Astrocyte (in vitro differentiated cells and primary cell): ENCODE data around the gene PPP1R1B. TPM values are rescaled to one million over a fixed set of nuclear protein-coding genes. Genes with fewer than 3 reads are reported as not detected.

Source experiments
- DNase-seq: peaks from one replicate; pipeline ENCODE4 v3.0.0-alpha.2; 2010; ENCODE audit warnings: low read depth
- FAIRE-seq: peaks from 2 replicates; lab custom pipeline; 2011; peaks lifted over from hg19 to GRCh38; lab: Jason Lieb, UNC
- H2AFZ ChIP-seq: 2 replicates; pipeline ENCODE4 v1.6.0; 2012; ENCODE audit warnings: low read depth, low read length, inconsistent platforms
- H3K27ac ChIP-seq: 2 replicates; pipeline ENCODE4 v1.5.1; 2011; ENCODE audit warnings: low read depth, low read length, inconsistent platforms
- H3K27me3 ChIP-seq: 2 replicates; pipeline ENCODE4 v1.6.0; 2011; ENCODE audit warnings: low read length, inconsistent platforms; ENCODE audit not compliant: insufficient read depth
- H3K36me3 ChIP-seq: 2 replicates; pipeline ENCODE4 v1.5.1; 2011; ENCODE audit warnings: low read length, inconsistent platforms; ENCODE audit not compliant: insufficient read depth
- H3K4me1 ChIP-seq: 2 replicates; pipeline ENCODE4 v1.5.1; 2011; ENCODE audit warnings: low read length, inconsistent platforms; ENCODE audit not compliant: insufficient read depth
- H3K4me2 ChIP-seq: 2 replicates; pipeline ENCODE4 v1.6.0; 2012; ENCODE audit warnings: low read length, inconsistent platforms
- H3K4me3 ChIP-seq: 2 replicates; pipeline ENCODE4 v1.5.1; 2011; ENCODE audit warnings: low read depth, mild to moderate bottlenecking, low read length, inconsistent platforms; ENCODE audit not compliant: insufficient read depth
- H3K79me2 ChIP-seq: 2 replicates; pipeline ENCODE4 v1.6.0; 2012; ENCODE audit warnings: mild to moderate bottlenecking, low read length, inconsistent platforms; ENCODE audit not compliant: insufficient read depth
- H3K9ac ChIP-seq: 2 replicates; pipeline ENCODE4 v1.6.0; 2012; ENCODE audit warnings: mild to moderate bottlenecking, low read length, inconsistent platforms
- H3K9me3 ChIP-seq: 2 replicates; pipeline ENCODE4 v1.5.1; 2012; ENCODE audit warnings: low read depth, mild to moderate bottlenecking, low read length, inconsistent platforms; ENCODE audit not compliant: insufficient read depth
- H4K20me1 ChIP-seq: 2 replicates; pipeline ENCODE4 v1.6.0; 2012; ENCODE audit warnings: low read length, inconsistent platforms; ENCODE audit not compliant: insufficient read depth
- H3K27ac Mint-ChIP-seq: one replicate; pipeline ENCODE4 v1.8.0; 2021; ENCODE audit warnings: mild to moderate bottlenecking, mixed read lengths; ENCODE audit not compliant: unreplicated experiment
- H3K27me3 Mint-ChIP-seq: one replicate; pipeline ENCODE4 v1.8.0; 2021; ENCODE audit warnings: low read depth, mixed read lengths; ENCODE audit not compliant: unreplicated experiment
- H3K36me3 Mint-ChIP-seq: one replicate; pipeline ENCODE4 v1.8.0; 2021; ENCODE audit warnings: low read depth, mixed read lengths; ENCODE audit not compliant: unreplicated experiment
- H3K4me1 Mint-ChIP-seq: one replicate; pipeline ENCODE4 v1.8.0; 2021; ENCODE audit warnings: low read depth, mixed read lengths; ENCODE audit not compliant: unreplicated experiment
- H3K4me3 Mint-ChIP-seq: one replicate; pipeline ENCODE4 v1.8.0; 2021; ENCODE audit warnings: mild to moderate bottlenecking, moderate library complexity, mixed read lengths; ENCODE audit not compliant: unreplicated experiment
- H3K9me3 Mint-ChIP-seq: one replicate; pipeline ENCODE4 v1.8.0; 2021; ENCODE audit warnings: mild to moderate bottlenecking, mixed read lengths; ENCODE audit not compliant: unreplicated experiment
- EZH2 ChIP-seq: IDR thresholded peaks from 2 replicates; pipeline ENCODE4 v1.6.1; 2012; ENCODE audit warnings: mild to moderate bottlenecking, low read length, inconsistent platforms; ENCODE audit not compliant: insufficient read depth
- total RNA-seq: library from RNA; stranded (reverse); gene quantifications from 2 replicates; pipeline ENCODE4 v1.2.1, GENCODE V29; 2021
- TF ChIP-seq, protein P1 (sequence below): IDR thresholded peaks from 2 replicates; pipeline ENCODE4 v1.5.1; 2011; ENCODE audit warnings: low read depth, mild to moderate bottlenecking, inconsistent platforms, low read length, moderate library complexity; ENCODE audit not compliant: insufficient read depth

PPP1R1B gene
- total RNA-seq, 1 donor from 2014 or later = 0.39 TPM

DNA sequence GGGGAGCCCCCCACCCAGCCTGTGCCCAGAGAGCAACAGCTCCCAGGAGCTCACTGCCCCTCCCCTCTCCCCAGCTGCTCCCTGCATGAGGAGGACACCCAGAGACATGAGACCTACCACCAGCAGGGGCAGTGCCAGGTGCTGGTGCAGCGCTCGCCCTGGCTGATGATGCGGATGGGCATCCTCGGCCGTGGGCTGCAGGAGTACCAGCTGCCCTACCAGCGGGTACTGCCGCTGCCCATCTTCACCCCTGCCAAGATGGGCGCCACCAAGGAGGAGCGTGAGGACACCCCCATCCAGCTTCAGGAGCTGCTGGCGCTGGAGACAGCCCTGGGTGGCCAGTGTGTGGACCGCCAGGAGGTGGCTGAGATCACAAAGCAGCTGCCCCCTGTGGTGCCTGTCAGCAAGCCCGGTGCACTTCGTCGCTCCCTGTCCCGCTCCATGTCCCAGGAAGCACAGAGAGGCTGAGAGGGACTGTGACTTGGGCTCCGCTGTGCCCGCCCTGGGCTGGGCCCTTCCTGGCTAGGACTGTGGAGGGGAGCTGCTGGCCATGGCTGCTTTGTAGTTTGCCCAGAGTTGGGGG lies 39.0 kb downstream of the PPP1R1B start:
- no peak for FAIRE-seq

DNA sequence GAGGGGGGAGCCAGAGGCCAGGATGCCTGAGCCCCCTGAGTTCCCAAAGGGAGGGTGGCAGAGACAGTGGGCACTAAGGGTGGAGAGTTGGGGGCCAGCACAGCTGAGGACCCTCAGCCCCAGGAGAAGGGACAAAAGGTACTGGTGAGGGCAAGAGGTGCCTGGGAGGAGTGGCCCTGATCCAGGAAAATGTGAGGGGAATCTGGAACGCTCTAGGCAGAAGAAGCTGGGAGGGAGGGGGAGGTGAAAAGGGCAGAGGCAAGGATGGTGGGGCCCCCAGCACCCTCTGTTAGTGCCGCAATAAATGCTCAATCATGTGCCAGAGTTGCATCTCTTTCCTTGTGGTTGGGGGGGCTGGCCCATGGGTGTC lies 39.5 kb downstream of the PPP1R1B start:
- Histone ChIP-seq H3K9me3 (no peaks in the 10 kb centered on the region), H3K79me2 (no peaks in the 10 kb centered on the region), H3K27me3 (peaks cover 26% of the 10 kb centered on the region), H3K4me3 (no peak overlapping the region), H3K4me2 (no peak overlapping the region), H3K27ac (no peak overlapping the region), H4K20me1 (peaks cover 17% of the 10 kb centered on the region), H2AFZ (no peak overlapping the region), H3K36me3 (no peaks in the 10 kb centered on the region), H3K9ac (no peak overlapping the region), H3K4me1 (peaks cover 5% of the 10 kb centered on the region)
- H3K4me3 Mint-ChIP-seq = no peak overlapping the region
- H3K9me3 Mint-ChIP-seq = no peaks in the 10 kb centered on the region
- H3K36me3 Mint-ChIP-seq = peaks cover 1% of the 10 kb centered on the region
- no peak for TF ChIP-seq EZH2
- TF ChIP-seq, protein P1, sequence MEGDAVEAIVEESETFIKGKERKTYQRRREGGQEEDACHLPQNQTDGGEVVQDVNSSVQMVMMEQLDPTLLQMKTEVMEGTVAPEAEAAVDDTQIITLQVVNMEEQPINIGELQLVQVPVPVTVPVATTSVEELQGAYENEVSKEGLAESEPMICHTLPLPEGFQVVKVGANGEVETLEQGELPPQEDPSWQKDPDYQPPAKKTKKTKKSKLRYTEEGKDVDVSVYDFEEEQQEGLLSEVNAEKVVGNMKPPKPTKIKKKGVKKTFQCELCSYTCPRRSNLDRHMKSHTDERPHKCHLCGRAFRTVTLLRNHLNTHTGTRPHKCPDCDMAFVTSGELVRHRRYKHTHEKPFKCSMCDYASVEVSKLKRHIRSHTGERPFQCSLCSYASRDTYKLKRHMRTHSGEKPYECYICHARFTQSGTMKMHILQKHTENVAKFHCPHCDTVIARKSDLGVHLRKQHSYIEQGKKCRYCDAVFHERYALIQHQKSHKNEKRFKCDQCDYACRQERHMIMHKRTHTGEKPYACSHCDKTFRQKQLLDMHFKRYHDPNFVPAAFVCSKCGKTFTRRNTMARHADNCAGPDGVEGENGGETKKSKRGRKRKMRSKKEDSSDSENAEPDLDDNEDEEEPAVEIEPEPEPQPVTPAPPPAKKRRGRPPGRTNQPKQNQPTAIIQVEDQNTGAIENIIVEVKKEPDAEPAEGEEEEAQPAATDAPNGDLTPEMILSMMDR = no peak
- H3K27me3 Mint-ChIP-seq = peaks cover 22% of the 10 kb centered on the region
- DNase-seq (no peak), FAIRE-seq (no peak)
- peaks cover 7% of the 10 kb centered on the region for H3K4me1 Mint-ChIP-seq
- H3K27ac Mint-ChIP-seq = peak overlapping the region; percentile 77

More for the DNA sequence above, 39.0 kb downstream of the PPP1R1B start:
- Mint-ChIP-seq H3K36me3 (peaks cover 5% of the 10 kb centered on the region), H3K27me3 (peaks cover 21% of the 10 kb centered on the region), H3K9me3 (no peaks in the 10 kb centered on the region), H3K27ac (peak overlapping the region; percentile 77), H3K4me1 (peaks cover 7% of the 10 kb centered on the region), H3K4me3 (no peak overlapping the region)
- Histone ChIP-seq H2AFZ (no peak overlapping the region), H3K9me3 (no peaks in the 10 kb centered on the region), H3K4me3 (no peak overlapping the region), H3K4me2 (no peak overlapping the region), H3K27me3 (peaks cover 21% of the 10 kb centered on the region), H3K79me2 (no peaks in the 10 kb centered on the region), H3K27ac (no peak overlapping the region), H4K20me1 (peaks cover 17% of the 10 kb centered on the region), H3K4me1 (peaks cover 5% of the 10 kb centered on the region), H3K9ac (no peak overlapping the region), H3K36me3 (no peaks in the 10 kb centered on the region)
- DNase-seq = no peak
- TF ChIP-seq, protein P1 = no peak
- peak; percentile 25 for TF ChIP-seq EZH2

DNA sequence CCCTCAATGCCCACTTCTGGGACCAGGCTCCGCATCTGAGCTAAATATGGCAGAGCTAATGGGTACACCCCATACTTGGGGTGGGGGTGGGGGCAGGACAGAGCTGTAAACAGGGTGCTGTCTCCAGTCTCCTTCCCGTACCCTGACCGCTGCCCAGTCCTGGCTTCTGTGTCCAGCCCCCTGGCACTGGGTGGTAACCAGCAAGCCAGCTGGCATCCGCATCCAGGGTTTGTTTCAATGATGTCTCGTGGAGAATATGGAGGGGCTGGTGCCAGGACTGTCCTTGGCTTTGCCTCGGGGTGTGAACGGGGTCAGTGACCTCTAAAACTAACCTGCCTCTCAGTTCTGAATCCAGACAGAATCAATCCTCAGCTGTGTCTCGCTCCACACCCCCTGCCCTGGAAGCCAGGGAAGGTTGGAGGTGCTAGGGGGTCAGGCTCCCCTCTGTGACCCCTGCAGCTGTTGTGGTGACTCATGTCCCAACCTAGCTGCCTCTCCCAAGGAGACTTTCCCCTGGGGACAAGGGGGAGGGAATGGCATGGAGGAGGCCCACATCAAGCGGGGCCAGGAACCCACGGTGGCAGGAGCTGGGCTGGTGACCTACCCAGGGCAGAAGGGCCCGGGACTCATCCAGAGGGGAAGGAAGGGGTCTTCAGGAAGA lies 40.0 kb downstream of the PPP1R1B start:
- H3K9me3 ChIP-seq = no peaks in the 10 kb centered on the region
- H3K4me3 Mint-ChIP-seq = peak overlapping the region; percentile 34
- H3K4me2 ChIP-seq = no peak overlapping the region
- peaks cover 25% of the 10 kb centered on the region for H3K27me3 Mint-ChIP-seq
- TF ChIP-seq, protein P1 = no peak
- no peak for TF ChIP-seq EZH2
- peaks cover 30% of the 10 kb centered on the region for H3K27me3 ChIP-seq
- no peaks in the 10 kb centered on the region for H3K36me3 Mint-ChIP-seq
- peaks cover 7% of the 10 kb centered on the region for H3K4me1 Mint-ChIP-seq
- H3K9ac ChIP-seq = no peak overlapping the region
- H4K20me1 ChIP-seq = peaks cover 17% of the 10 kb centered on the region
- no peak overlapping the region for H3K27ac Mint-ChIP-seq
- no peaks in the 10 kb centered on the region for H3K9me3 Mint-ChIP-seq
- DNase-seq (no peak), FAIRE-seq (no peak)
- no peaks in the 10 kb centered on the region for H3K79me2 ChIP-seq
- H3K4me1 ChIP-seq = peaks cover 5% of the 10 kb centered on the region
- H3K4me3 ChIP-seq = no peak overlapping the region
- H3K27ac ChIP-seq = no peak overlapping the region
- H3K36me3 ChIP-seq = no peaks in the 10 kb centered on the region
- no peak overlapping the region for H2AFZ ChIP-seq
